GM06990 (cell line): ENCODE data around the gene RTEL1.

Source experiments
- DNase-seq: peaks from one replicate; pipeline ENCODE4 v3.0.0-alpha.2; 2011; ENCODE audit not compliant: insufficient read length; ENCODE audit errors: extremely low read depth
- H3K27me3 ChIP-seq: replicated peaks from 2 replicates; pipeline ENCODE4 v1.6.0; 2011; ENCODE audit warnings: low read length; ENCODE audit not compliant: control insufficient read depth, insufficient read depth
- H3K36me3 ChIP-seq: 2 replicates; pipeline ENCODE4 v1.5.1; 2011; ENCODE audit warnings: low read length; ENCODE audit not compliant: control insufficient read depth, insufficient read depth
- H3K4me3 ChIP-seq: replicated peaks from 2 replicates; pipeline ENCODE4 v1.5.1; 2011; ENCODE audit warnings: low read depth, mild to moderate bottlenecking, control low read depth, low read length
- TF ChIP-seq, protein P1 (sequence below): IDR thresholded peaks from 2 replicates; pipeline ENCODE4 v1.5.1; 2011; ENCODE audit warnings: low read length, control low read depth, mild to moderate bottlenecking, inconsistent platforms; ENCODE audit not compliant: insufficient read depth, poor library complexity, severe bottlenecking

Gene RTEL1

DNA sequence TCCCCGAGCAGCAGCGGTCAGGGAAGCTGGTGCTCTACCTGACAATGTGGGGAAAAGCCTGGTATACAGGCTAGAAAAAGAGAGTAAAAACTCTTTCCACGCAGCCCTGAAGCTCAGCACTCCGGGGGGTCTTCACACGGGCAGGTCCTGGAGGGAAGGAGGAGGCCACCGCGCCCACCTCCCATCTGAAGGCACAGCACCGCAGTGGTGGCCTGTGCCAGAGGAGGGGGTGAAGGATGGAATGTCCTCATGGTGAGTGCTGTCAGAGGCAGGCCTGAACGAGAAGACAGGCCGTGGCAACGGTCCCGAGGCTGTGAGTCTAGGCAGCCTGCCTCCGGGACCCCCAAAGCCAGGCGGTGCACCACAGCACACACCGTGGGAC is 87.3 kb downstream of the RTEL1 start:
- TF ChIP-seq, protein P1, sequence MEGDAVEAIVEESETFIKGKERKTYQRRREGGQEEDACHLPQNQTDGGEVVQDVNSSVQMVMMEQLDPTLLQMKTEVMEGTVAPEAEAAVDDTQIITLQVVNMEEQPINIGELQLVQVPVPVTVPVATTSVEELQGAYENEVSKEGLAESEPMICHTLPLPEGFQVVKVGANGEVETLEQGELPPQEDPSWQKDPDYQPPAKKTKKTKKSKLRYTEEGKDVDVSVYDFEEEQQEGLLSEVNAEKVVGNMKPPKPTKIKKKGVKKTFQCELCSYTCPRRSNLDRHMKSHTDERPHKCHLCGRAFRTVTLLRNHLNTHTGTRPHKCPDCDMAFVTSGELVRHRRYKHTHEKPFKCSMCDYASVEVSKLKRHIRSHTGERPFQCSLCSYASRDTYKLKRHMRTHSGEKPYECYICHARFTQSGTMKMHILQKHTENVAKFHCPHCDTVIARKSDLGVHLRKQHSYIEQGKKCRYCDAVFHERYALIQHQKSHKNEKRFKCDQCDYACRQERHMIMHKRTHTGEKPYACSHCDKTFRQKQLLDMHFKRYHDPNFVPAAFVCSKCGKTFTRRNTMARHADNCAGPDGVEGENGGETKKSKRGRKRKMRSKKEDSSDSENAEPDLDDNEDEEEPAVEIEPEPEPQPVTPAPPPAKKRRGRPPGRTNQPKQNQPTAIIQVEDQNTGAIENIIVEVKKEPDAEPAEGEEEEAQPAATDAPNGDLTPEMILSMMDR = no peak
- no peak for DNase-seq
- peaks cover 3% of the 10 kb centered on the region for H3K36me3 ChIP-seq

More for the DNA sequence above, 87.3 kb downstream of the RTEL1 start:
- Histone ChIP-seq H3K27me3 (no peaks in the 10 kb centered on the region), H3K4me3 (no peak overlapping the region)
